HEK293 (cell line): ENCODE results near the gene GRIK4.

ENCODE experiments used
- CTCF ChIA-PET: fragments of 350-600 bp; formaldehyde crosslinking; extraction: SDS; loops from one replicate; lab custom pipeline; 2021; ENCODE audit warnings: antibody characterized with exemption; lab: Yijun Ruan, JAX
- POLR2A ChIA-PET: fragments of 300-600 bp; formaldehyde crosslinking; extraction: SDS; loops from one replicate; lab custom pipeline; 2020; ENCODE audit warnings: antibody characterized with exemption, inconsistent platforms; lab: Yijun Ruan, JAX
- H3K27ac ChIP-seq: fragments of 200-500 bp; sonication (Bioruptor generic); 2 replicates; pipeline ENCODE4 v1.5.1; 2014; ENCODE audit warnings: low read depth, low read length, control low read depth, inconsistent platforms; ENCODE audit errors: extremely low read depth
- H3K36me3 ChIP-seq, 2 experiments: fragments of 200-500 bp in 1 of 2; sonication (Bioruptor generic) in 1 of 2; 1 replicate in 1 of 2; 2 replicates in 1 of 2; pipeline ENCODE4 v1.5.1; 2014 to 2017; ENCODE audit warnings: inconsistent platforms in 2 of 2, low read length in 2 of 2; ENCODE audit not compliant: control insufficient read depth in 2 of 2, insufficient read depth in 1 of 2
- H3K4me1 ChIP-seq: fragments of 200-500 bp; sonication (Bioruptor generic); 2 replicates; pipeline ENCODE4 v1.5.1; 2014; ENCODE audit warnings: mild to moderate bottlenecking, low read length, inconsistent platforms; ENCODE audit not compliant: control insufficient read depth, insufficient read depth
- H3K4me3 ChIP-seq: 2 replicates; pipeline ENCODE4 v1.5.1; 2011; ENCODE audit warnings: low read depth, mild to moderate bottlenecking, control low read depth, low read length, moderate library complexity
- H3K9me3 ChIP-seq: fragments of 200-500 bp; sonication (Bioruptor generic); 2 replicates; pipeline ENCODE4 v1.5.1; 2014; ENCODE audit warnings: low read depth, low read length, inconsistent platforms; ENCODE audit not compliant: control insufficient read depth, insufficient read depth
- GLI4 ChIP-seq: fragments of 450-650 bp; formaldehyde crosslinking; IDR thresholded peaks from 2 replicates; pipeline ENCODE4 v1.5.1; 2016; ENCODE audit warnings: missing biosample characterization, missing genetic modification characterization
- KLF9 ChIP-seq: fragments of 450-650 bp; formaldehyde crosslinking; IDR thresholded peaks from 2 replicates; pipeline ENCODE4 v1.5.1; 2016; ENCODE audit warnings: missing biosample characterization, missing genetic modification characterization, low read depth
- MEIS1 ChIP-seq: sonication (generic); formaldehyde crosslinking; IDR thresholded peaks from 2 replicates; pipeline ENCODE4 v1.8.1; 2022; ENCODE audit warnings: missing genetic modification reagents, mild to moderate bottlenecking, borderline replicate concordance
- MYNN ChIP-seq: fragments of 450-650 bp; formaldehyde crosslinking; IDR thresholded peaks from 2 replicates; pipeline ENCODE4 v1.5.1; 2016; ENCODE audit warnings: missing biosample characterization, missing genetic modification characterization, borderline replicate concordance
- RBAK ChIP-seq: fragments of 450-650 bp; formaldehyde crosslinking; IDR thresholded peaks from 2 replicates; pipeline ENCODE4 v1.5.1; 2016; ENCODE audit warnings: missing biosample characterization, missing genetic modification characterization
- TCF7L2 ChIP-seq: IDR thresholded peaks from 2 replicates; pipeline ENCODE4 v1.6.1; 2011; ENCODE audit warnings: low read depth, mild to moderate bottlenecking, inconsistent platforms, low read length, moderate library complexity, borderline replicate concordance
- ZBTB21 ChIP-seq: fragments of 450-650 bp; formaldehyde crosslinking; IDR thresholded peaks from 2 replicates; pipeline ENCODE4 v1.5.1; 2017; ENCODE audit warnings: missing biosample characterization, missing genetic modification characterization
- ZFP37 ChIP-seq: fragments of 450-650 bp; formaldehyde crosslinking; IDR thresholded peaks from 2 replicates; pipeline ENCODE4 v1.5.1; 2016; ENCODE audit warnings: missing biosample characterization, missing genetic modification characterization
- ZFP41 ChIP-seq: fragments of 450-650 bp; formaldehyde crosslinking; IDR thresholded peaks from 2 replicates; pipeline ENCODE4 v1.5.1; 2016; ENCODE audit warnings: missing biosample characterization, missing genetic modification characterization, borderline replicate concordance
- ZNF10 ChIP-seq: fragments of 450-650 bp; formaldehyde crosslinking; IDR thresholded peaks from 2 replicates; pipeline ENCODE4 v1.5.1; 2017; ENCODE audit warnings: missing biosample characterization, missing genetic modification characterization
- ZNF138 ChIP-seq: fragments of 450-650 bp; formaldehyde crosslinking; IDR thresholded peaks from 2 replicates; pipeline ENCODE4 v1.5.1; 2016; ENCODE audit warnings: missing biosample characterization, missing genetic modification characterization, borderline replicate concordance
- ZNF140 ChIP-seq: fragments of 450-650 bp; formaldehyde crosslinking; IDR thresholded peaks from 2 replicates; pipeline ENCODE4 v1.5.1; 2016; ENCODE audit warnings: missing biosample characterization, missing genetic modification characterization
- ZNF146 ChIP-seq: fragments of 450-650 bp; formaldehyde crosslinking; IDR thresholded peaks from 2 replicates; pipeline ENCODE4 v1.5.1; 2016; ENCODE audit warnings: missing biosample characterization, missing genetic modification characterization
- ZNF157 ChIP-seq: fragments of 450-650 bp; formaldehyde crosslinking; IDR thresholded peaks from 2 replicates; pipeline ENCODE4 v1.5.1; 2016; ENCODE audit warnings: missing biosample characterization, missing genetic modification characterization
- ZNF16 ChIP-seq: fragments of 450-650 bp; formaldehyde crosslinking; IDR thresholded peaks from 2 replicates; pipeline ENCODE4 v1.5.1; 2016; ENCODE audit warnings: low read depth, missing biosample characterization, missing genetic modification characterization
- ZNF175 ChIP-seq: fragments of 450-650 bp; formaldehyde crosslinking; IDR thresholded peaks from 2 replicates; pipeline ENCODE4 v1.5.1; 2016; ENCODE audit warnings: missing biosample characterization, missing genetic modification characterization
- ZNF266 ChIP-seq: fragments of 450-650 bp; formaldehyde crosslinking; IDR thresholded peaks from 2 replicates; pipeline ENCODE4 v1.5.1; 2016; ENCODE audit warnings: missing biosample characterization, missing genetic modification characterization, low read depth
- ZNF366 ChIP-seq: fragments of 450-650 bp; formaldehyde crosslinking; conservative IDR thresholded peaks from 2 replicates; pipeline ENCODE4 v1.5.1; 2016; ENCODE audit warnings: missing biosample characterization, missing genetic modification characterization
- ZNF549 ChIP-seq: fragments of 450-650 bp; IDR thresholded peaks from 2 replicates; pipeline ENCODE4 v1.5.1; 2018; ENCODE audit warnings: missing biosample characterization, missing genetic modification characterization, mild to moderate bottlenecking, inconsistent platforms, moderate library complexity
- ZNF571 ChIP-seq: fragments of 450-650 bp; formaldehyde crosslinking; IDR thresholded peaks from 2 replicates; pipeline ENCODE4 v1.5.0; 2017; ENCODE audit warnings: missing biosample characterization, missing genetic modification characterization
- ZNF585B ChIP-seq: fragments of 450-650 bp; formaldehyde crosslinking; IDR thresholded peaks from 2 replicates; pipeline ENCODE4 v1.5.1; 2016; ENCODE audit warnings: missing biosample characterization, missing genetic modification characterization
- ZNF624 ChIP-seq: fragments of 450-650 bp; formaldehyde crosslinking; IDR thresholded peaks from 2 replicates; pipeline ENCODE4 v1.5.1; 2017; ENCODE audit warnings: missing biosample characterization, missing genetic modification characterization
- ZNF660 ChIP-seq: fragments of 450-650 bp; IDR thresholded peaks from 2 replicates; pipeline ENCODE4 v1.5.1; 2018; ENCODE audit warnings: missing biosample characterization, mild to moderate bottlenecking, missing genetic modification characterization
- ZNF677 ChIP-seq: fragments of 450-650 bp; IDR thresholded peaks from 2 replicates; pipeline ENCODE4 v1.5.0; 2018; ENCODE audit warnings: missing biosample characterization, mild to moderate bottlenecking, missing genetic modification characterization, moderate library complexity
- ZNF747 ChIP-seq: fragments of 450-650 bp; formaldehyde crosslinking; IDR thresholded peaks from 2 replicates; pipeline ENCODE4 v1.5.1; 2016; ENCODE audit warnings: missing biosample characterization, missing genetic modification characterization
- ZNF791 ChIP-seq: fragments of 450-650 bp; formaldehyde crosslinking; IDR thresholded peaks from 2 replicates; pipeline ENCODE4 v1.5.1; 2016; ENCODE audit warnings: missing biosample characterization, missing genetic modification characterization
- ZSCAN5A ChIP-seq: fragments of 450-650 bp; formaldehyde crosslinking; IDR thresholded peaks from 2 replicates; pipeline ENCODE4 v1.5.1; 2016; ENCODE audit warnings: missing biosample characterization, missing genetic modification characterization
- TF ChIP-seq, protein P1 (sequence below): fragments of 450-650 bp; formaldehyde crosslinking; IDR thresholded peaks from 2 replicates; pipeline ENCODE4 v1.5.1; 2016; ENCODE audit warnings: missing biosample characterization, missing genetic modification characterization
- TF ChIP-seq, protein P2 (sequence below): fragments of 450-650 bp; formaldehyde crosslinking; IDR thresholded peaks from 2 replicates; pipeline ENCODE4 v1.5.1; 2016; ENCODE audit warnings: missing biosample characterization, missing genetic modification characterization, borderline replicate concordance

Gene GRIK4

DNA sequence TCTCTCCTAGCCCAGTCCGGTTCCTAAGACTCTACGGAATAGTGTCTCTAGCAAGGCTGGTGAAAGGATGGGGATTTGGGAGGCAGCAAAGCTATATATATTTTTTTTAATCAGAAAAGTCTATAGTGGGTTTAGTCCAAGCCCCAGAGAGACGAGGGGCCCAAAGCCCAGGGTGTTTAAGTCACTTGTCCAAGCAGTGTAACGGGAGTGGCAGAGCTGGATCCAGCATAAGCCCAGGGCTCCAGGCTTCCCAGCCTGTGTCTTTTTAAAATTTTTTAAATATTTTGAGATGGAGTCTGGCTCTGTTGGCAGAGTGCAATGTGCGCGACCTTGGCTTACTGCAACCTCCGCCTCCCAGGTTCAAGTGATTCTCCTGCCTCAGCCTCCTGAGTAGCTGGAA is 6.8 kb downstream of the GRIK4 start:
- Histone ChIP-seq H3K4me3 (no peak overlapping the region), H3K9me3 (no peaks in the 10 kb centered on the region), H3K27ac (no peak overlapping the region), H3K4me1 (no peaks in the 10 kb centered on the region), H3K36me3 (no peaks in the 10 kb centered on the region)
- POLR2A ChIA-PET, result no interaction called here
- CTCF ChIA-PET, result interaction anchor here (0.6 to 0.7 kb wide), 3 partner anchors 156 to 726 kb away, joined by 3 read pairs; no protein-coding TSS in a partner anchor
- TF ChIP-seq ZBTB21 (no peak), ZNF585B (no peak), MYNN (no peak), ZSCAN5A (tag by site-specific recombination) (no peak), ZNF138 (tag by site-specific recombination) (no peak), MEIS1 (CRISPR knock-in tag) (no peak), ZNF157 (tag by site-specific recombination) (no peak), TCF7L2 (no peak), ZNF16 (no peak), ZNF571 (tag by site-specific recombination) (no peak), GLI4 (tag by site-specific recombination) (no peak), ZNF175 (no peak), ZFP37 (no peak), ZNF366 (no peak)
- TF ChIP-seq, all 188 proteins: peak for 0

DNA sequence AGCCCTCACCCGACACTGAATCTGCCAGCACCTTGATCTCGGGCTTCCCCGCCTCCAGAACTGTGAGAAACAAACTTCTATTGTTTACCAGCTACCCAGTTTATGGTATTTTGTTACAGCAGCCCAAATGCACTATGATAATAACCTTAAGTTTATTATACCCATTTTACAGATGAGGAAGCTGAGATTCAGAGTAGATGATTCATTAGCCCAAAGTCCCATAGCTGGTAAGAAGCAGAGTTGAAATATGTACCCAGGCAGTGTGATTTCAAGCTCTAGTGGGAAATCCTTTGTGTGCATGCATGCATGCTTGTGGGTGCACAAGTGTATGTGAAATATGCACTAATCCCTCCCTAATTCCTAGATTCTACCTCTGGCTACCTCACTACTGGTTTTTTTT is 7.9 kb downstream of the GRIK4 start:
- no peaks in the 10 kb centered on the region for H3K9me3 ChIP-seq
- TF ChIP-seq, protein P1, sequence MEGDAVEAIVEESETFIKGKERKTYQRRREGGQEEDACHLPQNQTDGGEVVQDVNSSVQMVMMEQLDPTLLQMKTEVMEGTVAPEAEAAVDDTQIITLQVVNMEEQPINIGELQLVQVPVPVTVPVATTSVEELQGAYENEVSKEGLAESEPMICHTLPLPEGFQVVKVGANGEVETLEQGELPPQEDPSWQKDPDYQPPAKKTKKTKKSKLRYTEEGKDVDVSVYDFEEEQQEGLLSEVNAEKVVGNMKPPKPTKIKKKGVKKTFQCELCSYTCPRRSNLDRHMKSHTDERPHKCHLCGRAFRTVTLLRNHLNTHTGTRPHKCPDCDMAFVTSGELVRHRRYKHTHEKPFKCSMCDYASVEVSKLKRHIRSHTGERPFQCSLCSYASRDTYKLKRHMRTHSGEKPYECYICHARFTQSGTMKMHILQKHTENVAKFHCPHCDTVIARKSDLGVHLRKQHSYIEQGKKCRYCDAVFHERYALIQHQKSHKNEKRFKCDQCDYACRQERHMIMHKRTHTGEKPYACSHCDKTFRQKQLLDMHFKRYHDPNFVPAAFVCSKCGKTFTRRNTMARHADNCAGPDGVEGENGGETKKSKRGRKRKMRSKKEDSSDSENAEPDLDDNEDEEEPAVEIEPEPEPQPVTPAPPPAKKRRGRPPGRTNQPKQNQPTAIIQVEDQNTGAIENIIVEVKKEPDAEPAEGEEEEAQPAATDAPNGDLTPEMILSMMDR (tag by site-specific recombination), result no peak
- TF ChIP-seq ZNF791 (tag by site-specific recombination) (no peak), ZNF549 (tag by site-specific recombination) (no peak), KLF9 (tag by site-specific recombination) (no peak), ZNF146 (tag by site-specific recombination) (no peak), RBAK (tag by site-specific recombination) (no peak), ZSCAN5A (tag by site-specific recombination) (no peak), ZNF624 (tag by site-specific recombination) (no peak), ZNF140 (tag by site-specific recombination) (no peak), ZNF660 (tag by site-specific recombination) (no peak), ZNF10 (no peak), ZNF138 (tag by site-specific recombination) (no peak), ZFP41 (tag by site-specific recombination) (no peak), ZNF266 (no peak), ZNF677 (tag by site-specific recombination) (no peak), ZNF747 (tag by site-specific recombination) (no peak)
- TF ChIP-seq, protein P2, sequence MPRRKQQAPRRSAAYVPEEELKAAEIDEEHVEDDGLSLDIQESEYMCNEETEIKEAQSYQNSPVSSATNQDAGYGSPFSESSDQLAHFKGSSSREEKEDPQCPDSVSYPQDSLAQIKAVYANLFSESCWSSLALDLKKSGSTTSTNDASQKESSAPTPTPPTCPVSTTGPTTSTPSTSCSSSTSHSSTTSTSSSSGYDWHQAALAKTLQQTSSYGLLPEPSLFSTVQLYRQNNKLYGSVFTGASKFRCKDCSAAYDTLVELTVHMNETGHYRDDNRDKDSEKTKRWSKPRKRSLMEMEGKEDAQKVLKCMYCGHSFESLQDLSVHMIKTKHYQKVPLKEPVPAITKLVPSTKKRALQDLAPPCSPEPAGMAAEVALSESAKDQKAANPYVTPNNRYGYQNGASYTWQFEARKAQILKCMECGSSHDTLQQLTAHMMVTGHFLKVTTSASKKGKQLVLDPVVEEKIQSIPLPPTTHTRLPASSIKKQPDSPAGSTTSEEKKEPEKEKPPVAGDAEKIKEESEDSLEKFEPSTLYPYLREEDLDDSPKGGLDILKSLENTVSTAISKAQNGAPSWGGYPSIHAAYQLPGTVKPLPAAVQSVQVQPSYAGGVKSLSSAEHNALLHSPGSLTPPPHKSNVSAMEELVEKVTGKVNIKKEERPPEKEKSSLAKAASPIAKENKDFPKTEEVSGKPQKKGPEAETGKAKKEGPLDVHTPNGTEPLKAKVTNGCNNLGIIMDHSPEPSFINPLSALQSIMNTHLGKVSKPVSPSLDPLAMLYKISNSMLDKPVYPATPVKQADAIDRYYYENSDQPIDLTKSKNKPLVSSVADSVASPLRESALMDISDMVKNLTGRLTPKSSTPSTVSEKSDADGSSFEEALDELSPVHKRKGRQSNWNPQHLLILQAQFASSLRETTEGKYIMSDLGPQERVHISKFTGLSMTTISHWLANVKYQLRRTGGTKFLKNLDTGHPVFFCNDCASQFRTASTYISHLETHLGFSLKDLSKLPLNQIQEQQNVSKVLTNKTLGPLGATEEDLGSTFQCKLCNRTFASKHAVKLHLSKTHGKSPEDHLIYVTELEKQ, result no peak
- ChIA-PET POLR2A (no interaction called here), CTCF (interaction anchor here (0.5 to 0.6 kb wide), 2 partner anchors 46 to 282 kb away, joined by 3 to 4 read pairs; no protein-coding TSS in a partner anchor)
- H3K4me1 ChIP-seq, result no peaks in the 10 kb centered on the region
- no peaks in the 10 kb centered on the region for H3K36me3 ChIP-seq
- H3K27ac ChIP-seq, result no peak overlapping the region
- no peak overlapping the region for H3K4me3 ChIP-seq
